ENCODE data around the gene ZNF814.
A peak's percentile ranks its signal among the peaks of the same experiment; 100 is the strongest.
"Not testable (repeated sequence)": the region's sequence is repeated elsewhere in the genome, so short reads cannot be mapped to it uniquely, and the experiment has no call there.

Gene ZNF814

DNA sequence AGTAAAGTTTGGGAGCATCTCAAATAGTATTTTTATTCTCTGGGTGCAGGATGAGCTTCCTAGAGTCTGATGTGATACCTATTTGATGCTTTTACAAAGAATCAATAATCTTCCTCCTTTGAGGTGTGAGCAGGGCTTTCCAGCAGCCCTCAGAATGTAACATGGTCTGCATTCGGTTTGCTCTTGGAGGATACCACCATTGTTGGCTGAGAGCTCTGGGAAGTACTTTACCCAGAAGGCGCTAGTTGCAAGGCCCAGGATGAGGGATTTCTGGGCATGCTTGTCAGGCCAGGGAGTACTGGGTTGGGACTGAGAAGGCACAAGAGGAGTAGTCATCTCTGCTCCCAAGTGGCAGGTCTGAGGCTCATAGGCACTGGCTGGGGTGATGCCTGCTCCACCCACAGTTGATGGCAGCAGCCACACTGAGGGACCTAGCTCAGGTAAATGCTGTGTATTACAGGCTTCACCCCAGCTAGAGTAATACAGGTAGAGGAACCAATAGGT lies 39.6 kb downstream of the ZNF814 start:
- H3K27me3 Mint-ChIP-seq (ENCODE audit: low read depth); DNase-seq (ENCODE audit: low spot score): not testable (repeated sequence)
- peaks cover 16% of the 10 kb centered on the region for H3K9me3 Mint-ChIP-seq
- peaks cover 57% of the 10 kb centered on the region for H3K36me3 Mint-ChIP-seq (ENCODE audit: low read depth)
- H3K27ac Mint-ChIP-seq: peak overlapping the region; percentile 95
- H3K4me1 Mint-ChIP-seq (ENCODE audit: low read depth): peaks cover 10% of the 10 kb centered on the region
- peak overlapping the region; percentile 96 for H3K4me3 Mint-ChIP-seq

GRCh38 chr19:57847164-57847563 lies 41.7 kb downstream of the ZNF814 start:
- not testable (repeated sequence) for H3K27ac Mint-ChIP-seq; DNase-seq (ENCODE audit: low spot score); H3K9me3 Mint-ChIP-seq; H3K27me3 Mint-ChIP-seq (ENCODE audit: low read depth); H3K4me3 Mint-ChIP-seq
- Mint-ChIP-seq H3K36me3 (ENCODE audit: low read depth) (peaks cover 57% of the 10 kb centered on the region), H3K4me1 (ENCODE audit: low read depth) (peaks cover 10% of the 10 kb centered on the region)

DNA sequence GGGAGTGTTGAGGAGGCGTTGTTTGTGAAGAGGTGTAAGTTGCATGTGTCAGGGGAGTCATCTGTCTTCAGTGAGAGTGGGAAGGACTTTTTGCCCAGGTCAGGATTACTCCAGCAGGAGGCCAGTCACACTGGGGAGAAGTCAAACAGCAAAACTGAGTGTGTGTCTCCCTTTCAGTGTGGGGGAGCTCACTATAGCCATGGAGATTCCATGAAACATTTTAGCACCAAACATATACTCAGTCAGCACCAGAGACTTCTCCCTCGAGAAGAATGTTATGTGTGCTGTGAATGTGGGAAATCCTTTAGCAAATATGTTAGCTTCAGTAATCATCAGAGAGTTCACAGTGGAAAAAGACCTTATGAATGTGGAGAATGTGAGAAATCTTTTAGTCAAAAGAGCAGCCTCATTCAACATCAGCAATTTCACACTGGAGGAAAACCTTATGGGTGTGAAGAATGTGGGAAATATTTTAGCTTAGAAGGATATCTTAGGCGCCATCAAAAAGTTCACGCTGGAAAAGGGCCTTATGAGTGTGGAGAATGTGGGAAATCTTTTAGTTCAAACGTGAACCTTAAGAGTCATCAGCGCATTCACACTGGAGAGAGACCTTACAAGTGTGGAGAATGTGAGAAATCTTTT lies 47.6 kb downstream of the ZNF814 start:
- Mint-ChIP-seq H3K4me1 (ENCODE audit: low read depth) (peaks cover 9% of the 10 kb centered on the region), H3K36me3 (ENCODE audit: low read depth) (peaks cover 65% of the 10 kb centered on the region), H3K27ac (no peak overlapping the region), H3K9me3 (no peaks in the 10 kb centered on the region), H3K4me3 (no peak overlapping the region), H3K27me3 (ENCODE audit: low read depth) (no peaks in the 10 kb centered on the region)
- no peak for DNase-seq (ENCODE audit: low spot score)

DNA sequence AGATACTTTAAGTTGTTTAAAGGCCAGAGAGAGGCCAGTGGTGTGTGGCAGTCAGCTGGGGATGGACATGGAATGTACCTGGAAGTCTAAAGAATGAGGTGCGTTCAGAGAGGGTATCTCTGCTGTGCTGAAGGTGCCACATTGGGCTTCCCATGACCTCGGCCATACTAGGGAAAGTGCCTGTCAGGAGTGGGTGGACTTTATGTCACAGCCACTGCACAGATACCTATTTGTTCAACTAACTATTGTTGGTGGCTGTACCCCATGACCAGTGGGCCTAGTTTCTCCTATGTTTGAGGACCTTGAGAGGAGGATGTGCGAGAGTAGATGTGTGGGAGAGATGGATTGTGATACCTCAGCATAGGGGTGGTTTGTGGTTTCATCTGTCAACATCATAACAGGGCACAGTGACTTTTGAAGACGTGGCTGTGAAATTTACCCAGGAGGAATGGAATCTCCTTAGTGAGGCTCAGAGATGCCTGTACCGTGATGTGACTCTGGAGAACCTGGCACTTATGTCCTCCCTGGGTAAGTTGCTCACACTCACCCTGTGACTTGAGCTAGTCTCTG lies 50.1 kb downstream of the ZNF814 start:
- H3K27me3 Mint-ChIP-seq (ENCODE audit: low read depth); H3K4me3 Mint-ChIP-seq; H3K9me3 Mint-ChIP-seq; DNase-seq (ENCODE audit: low spot score); H3K4me1 Mint-ChIP-seq (ENCODE audit: low read depth): not testable (repeated sequence)
- H3K36me3 Mint-ChIP-seq (ENCODE audit: low read depth): peaks cover 48% of the 10 kb centered on the region
- peak overlapping the region; percentile 69 for H3K27ac Mint-ChIP-seq

DNA sequence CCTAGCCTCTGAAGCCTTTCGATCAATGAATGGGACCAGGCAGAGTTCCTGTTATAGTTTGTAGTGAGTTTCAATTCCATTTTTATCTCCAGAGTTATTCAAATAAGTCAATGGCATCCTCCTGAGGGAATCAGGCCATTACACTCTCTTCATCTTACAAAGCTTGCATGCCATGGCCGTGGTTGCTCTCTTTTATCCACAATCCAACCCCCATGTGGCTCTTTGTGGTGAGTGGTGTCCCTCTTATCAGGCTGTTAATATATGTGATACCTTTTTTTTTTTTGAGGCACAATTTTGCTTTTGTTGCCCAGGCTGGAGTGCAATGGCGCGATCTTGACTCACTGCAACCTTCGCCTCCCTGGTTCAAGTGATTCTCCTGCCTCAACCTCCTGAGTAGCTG lies 51.8 kb downstream of the ZNF814 start:
- not testable (repeated sequence) for H3K4me1 Mint-ChIP-seq (ENCODE audit: low read depth); DNase-seq (ENCODE audit: low spot score); H3K27ac Mint-ChIP-seq; H3K9me3 Mint-ChIP-seq; H3K27me3 Mint-ChIP-seq (ENCODE audit: low read depth); H3K4me3 Mint-ChIP-seq
- H3K36me3 Mint-ChIP-seq (ENCODE audit: low read depth): peaks cover 38% of the 10 kb centered on the region

DNA sequence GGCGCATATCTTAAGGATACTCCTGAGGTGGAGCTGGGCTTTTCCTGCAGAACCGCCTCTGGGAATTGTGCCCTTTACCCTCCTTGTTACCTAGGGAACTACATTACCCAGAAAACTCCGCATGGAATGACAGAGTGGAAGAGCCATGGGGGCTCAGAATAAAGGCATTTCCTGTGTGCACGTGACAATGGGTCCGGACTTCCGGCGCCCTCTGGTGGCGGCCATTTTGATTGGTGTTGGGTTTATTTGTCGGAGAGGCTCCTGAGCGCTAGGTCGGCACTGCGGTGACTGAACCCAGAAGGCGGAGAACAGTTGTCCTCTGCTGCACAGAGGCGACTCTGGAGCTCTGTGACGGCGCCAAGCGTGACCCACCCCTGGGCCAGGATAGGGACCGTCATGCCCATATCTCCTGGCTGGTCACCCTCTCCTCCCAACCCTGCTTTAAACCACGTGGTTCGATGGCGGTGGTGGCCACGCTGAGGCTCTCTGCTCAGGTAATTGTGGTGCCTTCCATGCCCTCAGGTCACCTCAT lies 58.7 kb downstream of the ZNF814 start, which contains the start of gene ZNF587B:
Gene ZNF587B, plus strand, starts transcription at position 229 of the 532 bp plus-strand sequence. Its CDS starts 230 bp downstream, at position 459.
- no peak for DNase-seq (ENCODE audit: low spot score)
- Mint-ChIP-seq H3K4me1 (ENCODE audit: low read depth) (no peaks in the 10 kb centered on the region), H3K4me3 (no peak within 1 kb of the TSS), H3K27me3 (ENCODE audit: low read depth) (no peaks in the 10 kb centered on the region), H3K36me3 (ENCODE audit: low read depth) (peaks cover 52% of the 10 kb centered on the region), H3K9me3 (no peaks in the 10 kb centered on the region), H3K27ac (no peak within 1 kb of the TSS)

DNA sequence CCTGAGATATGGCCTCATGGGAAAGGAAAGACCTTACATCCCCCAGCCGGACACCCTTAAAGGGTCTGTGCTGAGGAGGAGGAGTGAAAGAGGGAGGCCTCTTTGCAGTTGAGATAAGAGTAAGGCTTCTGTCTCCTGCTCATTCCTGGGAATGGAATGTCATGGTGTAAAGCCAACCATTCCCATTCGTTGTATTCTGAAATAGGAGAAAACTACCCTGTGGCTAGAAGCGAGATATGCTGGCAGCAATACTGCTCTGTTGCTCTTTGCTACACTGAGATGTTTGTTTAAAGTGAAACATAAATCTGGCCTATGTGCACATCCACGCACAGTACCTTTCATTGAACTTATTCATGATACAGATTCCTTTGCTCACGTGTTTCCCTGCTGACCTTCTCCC lies 59.5 kb downstream of the ZNF814 start:
- Mint-ChIP-seq H3K27ac (no peak overlapping the region), H3K27me3 (ENCODE audit: low read depth) (no peaks in the 10 kb centered on the region), H3K4me3 (no peak overlapping the region), H3K36me3 (ENCODE audit: low read depth) (peaks cover 56% of the 10 kb centered on the region), H3K4me1 (ENCODE audit: low read depth) (peaks cover 2% of the 10 kb centered on the region), H3K9me3 (no peaks in the 10 kb centered on the region)
- DNase-seq (ENCODE audit: low spot score): no peak

- H3K27me3 Mint-ChIP-seq (ENCODE audit: low read depth): no peaks in the 10 kb centered on the region
- DNase-seq (ENCODE audit: low spot score): no peak
- peaks cover 16% of the 10 kb centered on the region for H3K4me1 Mint-ChIP-seq (ENCODE audit: low read depth)
- no peak overlapping the region for H3K4me3 Mint-ChIP-seq
- no peaks in the 10 kb centered on the region for H3K9me3 Mint-ChIP-seq
- H3K36me3 Mint-ChIP-seq (ENCODE audit: low read depth): peaks cover 76% of the 10 kb centered on the region
- H3K27ac Mint-ChIP-seq: no peak overlapping the region
Observed at GRCh38 chr19:57825511-57825910, 63.3 kb downstream of the ZNF814 start.

- Mint-ChIP-seq H3K4me1 (ENCODE audit: low read depth) (peaks cover 23% of the 10 kb centered on the region), H3K36me3 (ENCODE audit: low read depth) (peaks cover 67% of the 10 kb centered on the region)
- H3K27ac Mint-ChIP-seq; H3K9me3 Mint-ChIP-seq; DNase-seq (ENCODE audit: low spot score); H3K4me3 Mint-ChIP-seq; H3K27me3 Mint-ChIP-seq (ENCODE audit: low read depth): not testable (repeated sequence)
Observed at GRCh38 chr19:57823608-57824007, 65.2 kb downstream of the ZNF814 start.

DNA sequence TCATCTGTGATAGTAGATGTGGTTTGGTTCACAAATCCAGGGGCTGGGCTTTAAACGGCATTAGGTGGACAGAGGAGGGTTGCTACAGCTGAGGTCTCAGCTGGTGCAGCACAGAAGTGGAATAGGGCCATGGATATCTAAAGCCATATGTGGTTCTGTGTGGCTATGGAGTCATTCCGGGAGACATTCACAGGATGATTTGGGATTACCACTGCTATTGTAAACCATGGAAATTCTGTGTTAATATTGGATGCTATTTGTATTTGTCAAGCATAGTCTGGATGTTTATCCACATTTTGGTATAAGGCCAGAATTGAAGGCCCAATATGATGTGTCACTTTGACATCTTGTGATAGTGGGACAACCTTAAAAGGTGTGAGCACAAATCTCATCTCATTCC lies 65.7 kb downstream of the ZNF814 start:
- Mint-ChIP-seq H3K4me1 (ENCODE audit: low read depth) (peaks cover 26% of the 10 kb centered on the region), H3K36me3 (ENCODE audit: low read depth) (peaks cover 66% of the 10 kb centered on the region)
- H3K27ac Mint-ChIP-seq; H3K27me3 Mint-ChIP-seq (ENCODE audit: low read depth); DNase-seq (ENCODE audit: low spot score); H3K9me3 Mint-ChIP-seq; H3K4me3 Mint-ChIP-seq: not testable (repeated sequence)

GRCh38 chr19:57821501-57821900 lies 67.3 kb downstream of the ZNF814 start:
- H3K4me1 Mint-ChIP-seq (ENCODE audit: low read depth): peaks cover 26% of the 10 kb centered on the region

GRCh38 chr19:57821095-57821494 lies 67.7 kb downstream of the ZNF814 start:
- Mint-ChIP-seq H3K36me3 (ENCODE audit: low read depth) (peaks cover 55% of the 10 kb centered on the region), H3K4me3 (peak overlapping the region; percentile 98), H3K27ac (peak overlapping the region; percentile 98), H3K4me1 (ENCODE audit: low read depth) (peaks cover 27% of the 10 kb centered on the region)
- H3K9me3 Mint-ChIP-seq; DNase-seq (ENCODE audit: low spot score); H3K27me3 Mint-ChIP-seq (ENCODE audit: low read depth): not testable (repeated sequence)

More at GRCh38 chr19:57821501-57821900, 67.3 kb downstream of the ZNF814 start:
- H3K27ac Mint-ChIP-seq; H3K27me3 Mint-ChIP-seq (ENCODE audit: low read depth); H3K4me3 Mint-ChIP-seq; DNase-seq (ENCODE audit: low spot score); H3K9me3 Mint-ChIP-seq: not testable (repeated sequence)
- H3K36me3 Mint-ChIP-seq (ENCODE audit: low read depth): peaks cover 58% of the 10 kb centered on the region

DNA sequence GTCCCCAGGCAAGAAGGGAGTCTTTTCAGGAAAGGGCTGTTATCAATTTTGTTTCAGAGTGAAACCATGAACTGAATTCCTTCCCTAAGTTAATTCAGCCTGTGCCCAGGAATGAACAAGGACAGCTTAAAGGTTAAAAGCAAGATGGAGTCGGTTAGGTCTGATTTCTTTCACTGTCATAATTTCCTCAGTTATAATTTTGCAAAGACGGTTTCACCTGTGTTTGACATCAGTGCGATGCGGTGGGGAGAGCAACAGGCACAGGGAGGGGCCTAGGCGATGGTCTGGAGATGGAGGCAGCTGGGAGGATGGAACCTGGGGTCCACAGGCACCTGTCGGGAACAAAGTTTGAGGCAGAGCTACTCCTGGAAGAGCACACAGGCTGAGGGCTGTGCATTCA lies 68.2 kb downstream of the ZNF814 start:
- H3K4me3 Mint-ChIP-seq: peak overlapping the region; percentile 98
- H3K9me3 Mint-ChIP-seq: no peaks in the 10 kb centered on the region
- peak overlapping the region; percentile 98 for H3K27ac Mint-ChIP-seq
- H3K27me3 Mint-ChIP-seq (ENCODE audit: low read depth): no peaks in the 10 kb centered on the region
- DNase-seq (ENCODE audit: low spot score): no peak
- H3K36me3 Mint-ChIP-seq (ENCODE audit: low read depth): peaks cover 51% of the 10 kb centered on the region
- H3K4me1 Mint-ChIP-seq (ENCODE audit: low read depth): peaks cover 28% of the 10 kb centered on the region

DNA sequence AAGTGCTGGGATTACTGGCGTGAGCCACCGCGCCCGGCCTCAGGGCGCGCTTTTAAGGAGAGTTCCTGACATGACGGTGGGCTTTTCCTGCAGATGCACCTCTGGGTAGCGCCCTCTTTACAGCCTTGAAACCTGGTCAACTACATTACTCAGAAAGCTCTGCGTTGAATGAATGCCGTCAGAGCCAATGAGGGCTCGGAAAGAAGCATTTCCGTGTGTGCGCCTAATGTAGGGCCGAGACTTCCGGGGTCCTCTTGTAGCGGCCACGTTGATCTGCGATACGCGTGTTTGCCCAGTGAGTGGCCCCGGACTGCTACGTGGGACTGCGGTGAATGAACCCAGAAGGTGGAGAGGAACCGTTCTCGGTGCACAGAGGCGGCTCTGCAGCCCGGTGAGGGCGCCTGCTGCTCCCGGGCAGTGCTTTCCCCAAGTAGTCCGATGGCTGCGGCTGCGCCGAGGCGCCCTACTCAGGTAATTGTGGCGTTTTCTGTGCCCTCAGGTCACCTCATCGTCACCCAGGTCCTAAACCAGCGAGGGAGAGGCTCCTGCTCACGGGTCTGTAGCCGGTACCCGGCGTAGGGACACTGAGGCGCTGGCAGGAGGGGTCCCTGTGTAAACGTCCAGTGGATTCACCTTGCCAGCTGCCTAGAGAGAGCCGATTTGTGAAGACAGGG lies 69.2 kb downstream of the ZNF814 start:
- peaks cover 31% of the 10 kb centered on the region for H3K4me1 Mint-ChIP-seq (ENCODE audit: low read depth)
- no peaks in the 10 kb centered on the region for H3K27me3 Mint-ChIP-seq (ENCODE audit: low read depth)
- H3K27ac Mint-ChIP-seq: peak overlapping the region; percentile 98
- no peaks in the 10 kb centered on the region for H3K9me3 Mint-ChIP-seq
- H3K36me3 Mint-ChIP-seq (ENCODE audit: low read depth): peaks cover 50% of the 10 kb centered on the region
- DNase-seq (ENCODE audit: low spot score): peak; percentile 82
- peak overlapping the region; percentile 98 for H3K4me3 Mint-ChIP-seq

Data from T-helper 2 cell treated with Interferon-gamma antibody and Interleukin-4, amounts not matched to agents 5 μg/mL and 100 μg/mL, for 36 hours (primary cell).